Measurements from ENCODE around the gene LDB2. TPM values are rescaled to one million over a fixed set of nuclear protein-coding genes. Genes with fewer than 3 reads are reported as not detected.

LDB2 gene
- total RNA-seq, 4 donors from 2014 or later, result 7.0 to 26.4 (median 18.1) TPM

DNA sequence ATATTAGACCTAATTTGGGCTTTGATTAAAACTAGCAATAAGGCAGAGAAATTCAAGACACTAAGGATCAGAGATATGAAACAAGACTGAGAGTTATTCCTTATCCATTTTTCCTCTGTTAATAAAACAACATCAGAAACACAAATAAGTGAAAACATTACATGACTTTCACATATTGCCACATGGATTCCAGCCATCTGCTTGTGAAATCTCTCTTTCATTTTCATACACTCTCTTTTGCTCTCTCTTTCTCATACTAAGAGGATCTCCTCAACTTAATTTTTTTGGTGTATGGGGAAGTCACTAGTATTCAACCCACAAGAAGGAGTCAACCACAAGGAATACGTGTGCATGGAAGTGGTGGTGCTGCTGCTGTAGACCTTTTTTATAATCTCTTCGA, 183.0 kb downstream of the LDB2 start:
- DNase-seq, result no peak
- no peak for ATAC-seq
- in situ Hi-C loops (cut with MboI; ENCODE audit: low sequenced_read_pairs in 4 of 4), result no loop called here
- no peak overlapping the region for H3K4me3 ChIP-seq
- no peaks in the 10 kb centered on the region for H3K36me3 ChIP-seq
- no peaks in the 10 kb centered on the region for H3K4me1 ChIP-seq
- intact Hi-C loops (cut with DNase I; ENCODE audit: low total_unique reads), result no loop called here
- no peaks in the 10 kb centered on the region for H3K9me3 ChIP-seq
- no peaks in the 10 kb centered on the region for H3K27me3 ChIP-seq
- H3K27ac ChIP-seq, result no peak overlapping the region
- TF ChIP-seq, protein P1, sequence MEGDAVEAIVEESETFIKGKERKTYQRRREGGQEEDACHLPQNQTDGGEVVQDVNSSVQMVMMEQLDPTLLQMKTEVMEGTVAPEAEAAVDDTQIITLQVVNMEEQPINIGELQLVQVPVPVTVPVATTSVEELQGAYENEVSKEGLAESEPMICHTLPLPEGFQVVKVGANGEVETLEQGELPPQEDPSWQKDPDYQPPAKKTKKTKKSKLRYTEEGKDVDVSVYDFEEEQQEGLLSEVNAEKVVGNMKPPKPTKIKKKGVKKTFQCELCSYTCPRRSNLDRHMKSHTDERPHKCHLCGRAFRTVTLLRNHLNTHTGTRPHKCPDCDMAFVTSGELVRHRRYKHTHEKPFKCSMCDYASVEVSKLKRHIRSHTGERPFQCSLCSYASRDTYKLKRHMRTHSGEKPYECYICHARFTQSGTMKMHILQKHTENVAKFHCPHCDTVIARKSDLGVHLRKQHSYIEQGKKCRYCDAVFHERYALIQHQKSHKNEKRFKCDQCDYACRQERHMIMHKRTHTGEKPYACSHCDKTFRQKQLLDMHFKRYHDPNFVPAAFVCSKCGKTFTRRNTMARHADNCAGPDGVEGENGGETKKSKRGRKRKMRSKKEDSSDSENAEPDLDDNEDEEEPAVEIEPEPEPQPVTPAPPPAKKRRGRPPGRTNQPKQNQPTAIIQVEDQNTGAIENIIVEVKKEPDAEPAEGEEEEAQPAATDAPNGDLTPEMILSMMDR (IDR thresholded peaks at IDR 0.05 in 4 of 5, conservative IDR thresholded peaks at IDR 0.05 in 1 of 5), result no peak
- no peak for TF ChIP-seq POLR2A (IDR thresholded peaks at IDR 0.05)

DNA sequence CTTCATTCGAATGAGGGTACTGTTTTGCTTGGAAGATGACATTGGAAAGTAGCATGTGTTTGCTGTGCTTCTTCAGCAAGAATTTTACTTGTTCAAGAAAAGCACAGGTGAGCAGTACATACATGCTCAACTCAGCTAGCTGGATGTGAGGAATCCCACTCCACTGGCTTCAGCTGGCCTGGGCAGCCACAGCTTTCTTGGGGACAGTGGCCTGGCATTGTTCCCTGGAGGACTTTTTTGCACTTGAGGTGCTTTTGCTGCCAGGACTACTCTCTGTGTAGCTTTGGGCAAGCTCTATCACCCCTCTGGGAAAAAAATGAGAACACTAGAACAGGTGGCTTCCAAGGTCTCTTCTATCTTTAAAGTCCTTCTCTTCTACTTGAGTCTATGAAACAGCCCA, 184.3 kb downstream of the LDB2 start:
- Histone ChIP-seq H3K27me3 (no peaks in the 10 kb centered on the region), H3K36me3 (no peaks in the 10 kb centered on the region), H3K9me3 (no peaks in the 10 kb centered on the region), H3K27ac (no peak overlapping the region), H3K4me1 (no peaks in the 10 kb centered on the region), H3K4me3 (no peak overlapping the region)
- in situ Hi-C loops (cut with MboI; ENCODE audit: low sequenced_read_pairs in 4 of 4), result no loop called here
- intact Hi-C loops (cut with DNase I; ENCODE audit: low total_unique reads), result no loop called here
- TF ChIP-seq POLR2A (IDR thresholded peaks at IDR 0.05), result no peak
- TF ChIP-seq, protein P1 (IDR thresholded peaks at IDR 0.05 in 4 of 5, conservative IDR thresholded peaks at IDR 0.05 in 1 of 5), result no peak
- ATAC-seq, result no peak
- no peak for DNase-seq

- TF ChIP-seq POLR2A (IDR thresholded peaks at IDR 0.05), result no peak
- TF ChIP-seq, protein P1 (IDR thresholded peaks at IDR 0.05 in 4 of 5, conservative IDR thresholded peaks at IDR 0.05 in 1 of 5), result no peak
- in situ Hi-C loops (cut with MboI; ENCODE audit: low sequenced_read_pairs in 4 of 4) (no loop called here), intact Hi-C loops (cut with DNase I; ENCODE audit: low total_unique reads) (no loop called here)
- H3K4me1 ChIP-seq, result no peaks in the 10 kb centered on the region
- ATAC-seq, result no peak
- no peak overlapping the region for H3K27ac ChIP-seq
- H3K27me3 ChIP-seq, result no peaks in the 10 kb centered on the region
- H3K4me3 ChIP-seq, result no peak overlapping the region
- no peaks in the 10 kb centered on the region for H3K36me3 ChIP-seq
- no peaks in the 10 kb centered on the region for H3K9me3 ChIP-seq
- DNase-seq, result no peak
These were observed 184.7 kb downstream of the LDB2 start for GRCh38 chr4:16713696-16714095.

DNA sequence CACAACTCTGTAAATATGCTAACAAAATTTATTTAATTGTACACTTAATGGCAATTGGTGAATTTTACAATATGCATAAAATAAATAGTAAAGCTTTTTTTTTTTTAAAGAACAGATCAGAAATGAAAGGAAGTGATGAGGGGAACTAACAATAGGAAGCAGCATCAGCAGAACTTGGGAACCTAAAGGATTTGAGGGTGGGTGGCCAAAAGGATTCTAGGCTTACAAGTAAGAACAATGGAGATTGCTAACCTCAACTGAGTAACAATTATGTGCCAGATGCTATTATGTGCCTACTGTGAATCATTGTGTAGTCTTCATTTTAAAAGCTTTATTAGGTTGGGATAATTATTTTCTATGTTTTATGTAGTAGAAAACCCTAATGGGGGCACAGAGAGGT, 185.2 kb downstream of the LDB2 start:
- intact Hi-C loops (cut with DNase I; ENCODE audit: low total_unique reads) (no loop called here), in situ Hi-C loops (cut with MboI; ENCODE audit: low sequenced_read_pairs in 4 of 4) (no loop called here)
- Histone ChIP-seq H3K9me3 (no peaks in the 10 kb centered on the region), H3K4me3 (no peak overlapping the region), H3K36me3 (no peaks in the 10 kb centered on the region), H3K27ac (no peak overlapping the region), H3K4me1 (no peaks in the 10 kb centered on the region), H3K27me3 (no peaks in the 10 kb centered on the region)
- TF ChIP-seq POLR2A (IDR thresholded peaks at IDR 0.05), result no peak
- TF ChIP-seq, protein P1 (IDR thresholded peaks at IDR 0.05 in 4 of 5, conservative IDR thresholded peaks at IDR 0.05 in 1 of 5), result no peak
- DNase-seq (no peak), ATAC-seq (no peak)

DNA sequence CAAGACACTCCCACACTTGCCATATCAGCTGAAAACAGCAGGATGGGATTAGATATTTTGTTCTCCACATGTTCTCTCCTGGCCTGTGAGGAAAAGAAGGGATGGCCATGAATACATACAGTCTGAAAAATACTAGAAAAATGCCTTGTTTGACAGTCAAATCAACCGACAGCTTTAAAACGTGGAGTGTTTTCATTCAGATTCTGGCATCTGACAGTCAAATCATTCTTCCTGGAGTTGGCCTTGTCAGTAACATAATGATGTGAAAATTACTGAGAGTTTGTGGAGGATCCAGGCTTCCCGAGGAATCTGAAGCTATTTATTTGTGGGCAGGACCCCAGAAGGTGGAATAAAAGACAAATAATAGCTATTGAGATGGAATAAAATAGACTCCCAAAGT, 188.2 kb downstream of the LDB2 start:
- Histone ChIP-seq H3K4me3 (no peak overlapping the region), H3K27ac (no peak overlapping the region), H3K36me3 (no peaks in the 10 kb centered on the region), H3K4me1 (no peaks in the 10 kb centered on the region), H3K9me3 (no peaks in the 10 kb centered on the region), H3K27me3 (no peaks in the 10 kb centered on the region)
- intact Hi-C loops (cut with DNase I; ENCODE audit: low total_unique reads), result no loop called here
- no peak for TF ChIP-seq POLR2A (IDR thresholded peaks at IDR 0.05)
- TF ChIP-seq, protein P1 (IDR thresholded peaks at IDR 0.05 in 4 of 5, conservative IDR thresholded peaks at IDR 0.05 in 1 of 5), result no peak
- in situ Hi-C loops (cut with MboI; ENCODE audit: low sequenced_read_pairs in 4 of 4), result no loop called here
- ATAC-seq (no peak), DNase-seq (no peak)
